ENCODE measurements around the gene PEX19. TPM values are rescaled to one million over a fixed set of nuclear protein-coding genes. Genes with fewer than 3 reads are reported as not detected.

Gene PEX19
- total RNA-seq, 1 donor from 2014 or later = 47.9 TPM

DNA sequence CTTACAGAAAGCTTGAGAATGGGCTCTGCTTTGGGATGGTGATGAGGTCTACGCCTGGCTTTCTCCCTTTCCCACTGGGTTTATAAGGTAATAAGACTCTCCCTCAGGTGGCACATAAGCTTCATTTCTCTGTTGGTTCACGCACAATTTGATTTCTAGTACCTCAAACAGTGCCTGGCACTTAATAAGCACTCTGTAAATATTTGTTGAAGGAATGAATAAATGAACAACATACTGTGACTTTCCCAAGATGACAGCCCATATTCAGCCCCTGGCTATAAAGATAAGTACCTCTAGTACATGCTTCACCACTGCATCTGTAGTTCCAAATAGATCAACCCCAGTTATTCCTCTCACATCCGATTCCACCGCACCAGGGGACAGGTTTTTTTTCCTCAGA is 40.3 kb upstream of the PEX19 start:
- intact Hi-C loops (cut with DNase I) = no loop called here
- Histone ChIP-seq H3K4me1 (peaks cover under 1% of the 10 kb centered on the region), H3K9me3 (no peaks in the 10 kb centered on the region), H3K27me3 (no peaks in the 10 kb centered on the region), H3K27ac (no peak overlapping the region), H3K4me3 (no peak overlapping the region), H3K36me3 (peaks cover 0 to 72% of the 10 kb centered on the region in 2 donors)
- no peak for DNase-seq (ENCODE audit: extremely low spot score in 2 of 2)
- TF ChIP-seq POLR2A (IDR thresholded peaks at IDR 0.05) (no peak), POLR2AphosphoS5 (IDR thresholded peaks at IDR 0.05; ENCODE audit: insufficient read depth in 1 of 2, low read depth in 1 of 2) (no peak)
- TF ChIP-seq, protein P1, sequence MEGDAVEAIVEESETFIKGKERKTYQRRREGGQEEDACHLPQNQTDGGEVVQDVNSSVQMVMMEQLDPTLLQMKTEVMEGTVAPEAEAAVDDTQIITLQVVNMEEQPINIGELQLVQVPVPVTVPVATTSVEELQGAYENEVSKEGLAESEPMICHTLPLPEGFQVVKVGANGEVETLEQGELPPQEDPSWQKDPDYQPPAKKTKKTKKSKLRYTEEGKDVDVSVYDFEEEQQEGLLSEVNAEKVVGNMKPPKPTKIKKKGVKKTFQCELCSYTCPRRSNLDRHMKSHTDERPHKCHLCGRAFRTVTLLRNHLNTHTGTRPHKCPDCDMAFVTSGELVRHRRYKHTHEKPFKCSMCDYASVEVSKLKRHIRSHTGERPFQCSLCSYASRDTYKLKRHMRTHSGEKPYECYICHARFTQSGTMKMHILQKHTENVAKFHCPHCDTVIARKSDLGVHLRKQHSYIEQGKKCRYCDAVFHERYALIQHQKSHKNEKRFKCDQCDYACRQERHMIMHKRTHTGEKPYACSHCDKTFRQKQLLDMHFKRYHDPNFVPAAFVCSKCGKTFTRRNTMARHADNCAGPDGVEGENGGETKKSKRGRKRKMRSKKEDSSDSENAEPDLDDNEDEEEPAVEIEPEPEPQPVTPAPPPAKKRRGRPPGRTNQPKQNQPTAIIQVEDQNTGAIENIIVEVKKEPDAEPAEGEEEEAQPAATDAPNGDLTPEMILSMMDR (IDR thresholded peaks at IDR 0.05) = no peak

DNA sequence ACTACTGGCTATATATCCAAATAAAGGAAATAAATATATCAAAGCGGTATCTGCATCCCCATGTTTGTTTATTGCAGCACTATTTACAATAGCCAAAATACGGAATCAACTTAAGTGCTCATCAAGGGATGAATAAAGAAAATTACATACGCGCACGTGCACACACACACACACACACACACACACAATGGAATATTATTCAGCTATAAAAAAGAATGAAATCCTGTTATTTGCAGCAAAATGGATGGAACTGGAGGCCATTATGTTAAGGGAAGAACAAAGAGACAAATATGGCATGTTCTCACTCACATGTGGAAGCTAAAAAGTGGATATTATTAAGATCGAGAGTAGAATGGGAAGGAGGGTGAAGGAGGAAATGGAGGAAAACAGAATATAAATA is 37.9 kb upstream of the PEX19 start:
- H3K4me3 ChIP-seq = no peak overlapping the region
- H3K27me3 ChIP-seq = no peaks in the 10 kb centered on the region
- H3K4me1 ChIP-seq = peaks cover 6% of the 10 kb centered on the region
- intact Hi-C loops (cut with DNase I) = no loop called here
- no peak for DNase-seq (ENCODE audit: extremely low spot score in 2 of 2)
- no peak overlapping the region for H3K27ac ChIP-seq
- H3K9me3 ChIP-seq = no peaks in the 10 kb centered on the region
- TF ChIP-seq, protein P1 (IDR thresholded peaks at IDR 0.05) = no peak
- TF ChIP-seq POLR2A (IDR thresholded peaks at IDR 0.05) (no peak), POLR2AphosphoS5 (IDR thresholded peaks at IDR 0.05; ENCODE audit: insufficient read depth in 1 of 2, low read depth in 1 of 2) (no peak)
- peaks cover 0 to 61% of the 10 kb centered on the region in 2 donors for H3K36me3 ChIP-seq

DNA sequence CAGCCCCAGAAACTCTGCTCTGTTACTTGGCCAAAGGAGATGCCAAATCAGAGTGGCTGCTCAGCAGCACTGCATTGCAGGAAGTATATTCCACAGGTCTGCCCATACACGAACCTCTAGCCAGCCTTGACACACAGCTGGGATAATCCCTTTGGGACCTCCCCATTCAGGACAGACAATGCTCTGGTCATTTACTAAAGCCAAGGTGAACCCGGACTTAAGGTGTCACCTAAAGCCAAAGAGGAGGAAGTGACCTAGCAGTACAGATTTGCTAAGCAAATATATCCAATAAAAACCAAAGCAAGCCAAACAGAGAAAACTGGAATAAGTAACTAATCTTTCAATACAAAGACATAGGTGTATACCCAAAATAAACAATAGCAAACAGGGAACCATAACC is 30.4 kb upstream of the PEX19 start:
- H3K36me3 ChIP-seq = peaks cover 11 to 87% of the 10 kb centered on the region in 2 donors
- TF ChIP-seq, protein P1 (IDR thresholded peaks at IDR 0.05) = no peak
- TF ChIP-seq POLR2AphosphoS5 (IDR thresholded peaks at IDR 0.05; ENCODE audit: insufficient read depth in 1 of 2, low read depth in 1 of 2) (no peak), POLR2A (IDR thresholded peaks at IDR 0.05) (no peak)
- H3K4me1 ChIP-seq = peaks cover 6% of the 10 kb centered on the region
- intact Hi-C loops (cut with DNase I) = no loop called here
- no peaks in the 10 kb centered on the region for H3K9me3 ChIP-seq
- H3K4me3 ChIP-seq = no peak overlapping the region
- no peak overlapping the region for H3K27ac ChIP-seq
- no peaks in the 10 kb centered on the region for H3K27me3 ChIP-seq
- no peak for DNase-seq (ENCODE audit: extremely low spot score in 2 of 2)

DNA sequence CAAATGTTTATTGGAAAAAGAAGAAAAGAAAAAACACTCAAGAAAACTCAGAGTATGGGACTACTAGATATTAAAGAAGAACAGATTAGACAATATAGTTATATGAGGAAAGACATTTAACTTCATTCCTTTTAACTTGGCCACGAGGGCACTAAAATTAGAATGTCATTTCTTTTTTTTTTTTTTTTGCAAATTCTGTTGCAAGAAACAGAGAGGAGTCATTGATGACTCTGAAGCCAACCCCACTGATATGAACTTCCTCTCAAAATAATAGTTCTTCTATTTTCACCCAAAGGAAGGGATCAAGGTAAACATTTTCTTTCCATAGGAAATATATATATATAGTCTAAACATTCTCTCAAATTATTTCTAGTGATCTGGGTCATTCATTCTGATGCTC is 24.6 kb upstream of the PEX19 start:
- no peak overlapping the region for H3K4me3 ChIP-seq
- intact Hi-C loops (cut with DNase I) = no loop called here
- H3K27ac ChIP-seq = no peak overlapping the region
- TF ChIP-seq POLR2AphosphoS5 (IDR thresholded peaks at IDR 0.05; ENCODE audit: insufficient read depth in 1 of 2, low read depth in 1 of 2) = no peak
- TF ChIP-seq, protein P1 (IDR thresholded peaks at IDR 0.05) = no peak
- TF ChIP-seq POLR2A (IDR thresholded peaks at IDR 0.05) = no peak
- peaks cover 7 to 99% of the 10 kb centered on the region in 2 donors for H3K36me3 ChIP-seq
- H3K9me3 ChIP-seq = no peaks in the 10 kb centered on the region
- no peak for DNase-seq (ENCODE audit: extremely low spot score in 2 of 2)
- no peaks in the 10 kb centered on the region for H3K4me1 ChIP-seq
- H3K27me3 ChIP-seq = no peaks in the 10 kb centered on the region

DNA sequence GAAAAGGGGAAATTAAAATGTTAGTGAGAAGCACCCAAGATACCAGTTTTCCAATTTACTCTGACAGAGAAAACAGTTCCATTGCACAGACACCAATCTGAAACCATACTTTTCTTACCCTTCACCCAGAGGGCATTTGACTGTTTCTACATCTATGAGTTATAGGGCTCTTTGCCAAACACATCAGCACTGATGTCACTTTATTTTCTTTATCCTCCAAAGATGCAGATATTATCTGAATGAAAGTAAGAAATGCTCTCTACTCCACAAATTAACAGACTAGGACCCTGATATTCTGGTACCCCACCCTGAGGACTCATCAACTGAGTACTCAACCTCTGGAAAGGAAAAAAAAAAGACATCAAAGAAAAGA is 24.2 kb upstream of the PEX19 start:
- no peak for TF ChIP-seq POLR2AphosphoS5 (IDR thresholded peaks at IDR 0.05; ENCODE audit: insufficient read depth in 1 of 2, low read depth in 1 of 2)
- TF ChIP-seq, protein P1 (IDR thresholded peaks at IDR 0.05) = no peak
- TF ChIP-seq POLR2A (IDR thresholded peaks at IDR 0.05) = no peak
- intact Hi-C loops (cut with DNase I) = no loop called here
- H3K27me3 ChIP-seq = no peaks in the 10 kb centered on the region
- H3K4me3 ChIP-seq = no peak overlapping the region
- DNase-seq (ENCODE audit: extremely low spot score in 2 of 2) = no peak
- peaks cover 7 to 99% of the 10 kb centered on the region in 2 donors for H3K36me3 ChIP-seq
- no peaks in the 10 kb centered on the region for H3K4me1 ChIP-seq
- H3K27ac ChIP-seq = no peak overlapping the region
- H3K9me3 ChIP-seq = no peaks in the 10 kb centered on the region

Measured in vagina (tissue), 2 donors.